Measurements from ENCODE around the gene RALB.
"Not testable (repeated sequence)": the region's sequence is repeated elsewhere in the genome, so short reads cannot be mapped to it uniquely, and the experiment has no call there.

Gene RALB

DNA sequence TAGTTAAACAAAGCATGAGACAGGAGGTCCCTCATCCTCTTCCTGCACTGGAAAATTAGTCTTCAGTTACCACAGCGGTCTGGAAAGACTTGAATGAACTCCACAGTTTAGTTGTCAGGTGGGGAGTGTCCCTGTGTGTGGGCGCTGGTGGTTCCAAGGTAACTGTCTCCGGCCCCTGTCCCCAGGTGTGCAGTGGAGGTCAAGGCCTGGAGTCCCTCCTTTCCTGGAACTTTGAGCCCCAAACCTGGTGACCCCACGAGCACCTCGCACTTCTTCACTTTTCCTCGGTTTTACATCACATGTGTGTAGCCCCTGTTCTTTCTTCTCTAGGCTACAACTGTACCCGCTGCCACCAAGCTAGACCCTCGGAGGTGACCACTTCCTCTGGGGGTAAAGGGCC lies 65.3 kb downstream of the RALB start:
- DNase-seq = no peak

GRCh38 chr2:120318626-120319025 lies 66.0 kb downstream of the RALB start:
- no peak for DNase-seq

DNA sequence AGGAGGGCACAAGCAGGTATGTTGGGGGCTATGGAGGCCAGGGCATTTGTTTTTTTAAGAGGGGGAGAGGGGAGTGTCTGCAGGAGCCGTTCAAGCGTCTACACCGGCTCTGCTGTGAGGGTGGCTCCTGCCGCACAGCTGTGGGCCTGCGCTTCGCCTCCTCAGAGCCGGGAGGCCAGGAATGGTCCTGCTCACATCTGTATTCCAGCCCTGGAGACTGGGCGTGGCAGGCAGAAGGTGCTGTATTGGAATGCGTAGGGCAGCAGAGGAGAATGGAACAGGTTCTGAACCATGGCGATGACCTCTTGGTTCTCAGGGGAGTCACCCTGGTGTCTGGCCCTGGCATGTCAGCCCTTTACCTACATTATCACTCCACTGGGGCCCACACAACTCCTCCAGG lies 66.5 kb downstream of the RALB start:
- no peak for DNase-seq

- DNase-seq = no peak
Measured at GRCh38 chr2:120319686-120320317, 67.2 kb downstream of the RALB start.

GRCh38 chr2:120320318-120320851 lies 67.7 kb downstream of the RALB start:
- DNase-seq = no peak

GRCh38 chr2:120320887-120321556 lies 68.4 kb downstream of the RALB start:
- not testable (repeated sequence) for DNase-seq

- no peak for DNase-seq
Measured at GRCh38 chr2:120321721-120322284, 69.2 kb downstream of the RALB start.

DNA sequence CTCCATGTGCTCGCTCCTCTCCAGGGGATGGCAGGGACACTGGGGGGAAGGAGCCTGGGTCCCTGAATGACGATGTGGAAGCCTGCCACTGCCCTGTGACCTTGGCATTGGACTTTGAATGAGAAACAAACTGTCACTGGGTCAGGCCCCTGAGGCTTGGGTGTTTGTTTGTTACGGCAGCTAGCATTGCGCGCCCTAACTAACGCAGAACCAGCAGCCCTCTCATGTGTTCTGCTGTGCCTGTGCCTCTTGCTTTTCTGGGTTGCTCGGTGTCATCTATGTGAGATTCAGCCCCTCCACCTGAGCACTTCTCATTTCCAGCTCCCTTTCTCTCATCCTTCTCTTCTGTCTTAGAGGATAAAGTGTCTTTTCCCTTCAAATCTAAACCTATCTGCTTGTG lies 69.7 kb downstream of the RALB start:
- DNase-seq = no peak

GRCh38 chr2:120323214-120323613 lies 70.6 kb downstream of the RALB start:
- no peak for DNase-seq

- no peak for DNase-seq
Measured at GRCh38 chr2:120323807-120324399, 71.3 kb downstream of the RALB start.

DNA sequence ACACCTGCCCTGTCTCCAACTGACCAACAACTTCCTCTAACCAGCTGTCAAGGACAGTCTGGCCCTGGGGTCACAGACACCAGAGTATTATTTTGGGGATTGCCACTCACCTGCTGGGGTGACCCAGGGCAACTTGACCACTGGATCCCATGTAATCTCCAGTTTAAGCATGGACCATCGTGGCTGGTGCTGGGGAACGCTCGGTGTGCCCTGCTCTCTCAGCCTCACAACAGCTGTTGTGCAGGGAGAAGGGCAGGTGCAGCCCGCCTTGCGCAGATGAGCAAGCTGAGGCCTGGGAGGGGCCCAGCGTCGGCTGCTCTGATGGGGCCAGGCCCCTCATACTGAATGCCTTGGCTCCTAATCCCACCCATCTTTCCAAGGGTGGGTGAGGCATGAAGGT lies 72.3 kb downstream of the RALB start:
- no peak for DNase-seq

DNA sequence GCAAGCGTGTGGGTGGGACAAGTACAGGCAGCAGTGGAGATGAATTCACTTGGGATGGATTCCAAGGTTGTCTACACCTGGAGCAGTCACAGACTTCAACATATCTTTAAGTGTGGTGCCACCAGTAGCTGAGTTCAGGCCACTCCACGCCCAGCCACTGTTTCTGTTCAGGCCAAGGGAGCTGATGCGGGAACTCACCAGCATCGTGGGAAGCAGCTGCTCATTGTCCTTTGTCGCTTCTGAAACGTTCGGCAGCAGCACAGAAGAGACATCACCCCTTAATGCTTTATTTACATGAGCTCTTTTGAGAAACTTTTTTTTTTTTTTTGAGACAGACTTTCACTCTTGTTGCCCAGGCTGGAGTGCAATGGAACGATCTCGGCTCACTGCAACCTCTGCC lies 73.4 kb downstream of the RALB start:
- no peak for DNase-seq

DNA sequence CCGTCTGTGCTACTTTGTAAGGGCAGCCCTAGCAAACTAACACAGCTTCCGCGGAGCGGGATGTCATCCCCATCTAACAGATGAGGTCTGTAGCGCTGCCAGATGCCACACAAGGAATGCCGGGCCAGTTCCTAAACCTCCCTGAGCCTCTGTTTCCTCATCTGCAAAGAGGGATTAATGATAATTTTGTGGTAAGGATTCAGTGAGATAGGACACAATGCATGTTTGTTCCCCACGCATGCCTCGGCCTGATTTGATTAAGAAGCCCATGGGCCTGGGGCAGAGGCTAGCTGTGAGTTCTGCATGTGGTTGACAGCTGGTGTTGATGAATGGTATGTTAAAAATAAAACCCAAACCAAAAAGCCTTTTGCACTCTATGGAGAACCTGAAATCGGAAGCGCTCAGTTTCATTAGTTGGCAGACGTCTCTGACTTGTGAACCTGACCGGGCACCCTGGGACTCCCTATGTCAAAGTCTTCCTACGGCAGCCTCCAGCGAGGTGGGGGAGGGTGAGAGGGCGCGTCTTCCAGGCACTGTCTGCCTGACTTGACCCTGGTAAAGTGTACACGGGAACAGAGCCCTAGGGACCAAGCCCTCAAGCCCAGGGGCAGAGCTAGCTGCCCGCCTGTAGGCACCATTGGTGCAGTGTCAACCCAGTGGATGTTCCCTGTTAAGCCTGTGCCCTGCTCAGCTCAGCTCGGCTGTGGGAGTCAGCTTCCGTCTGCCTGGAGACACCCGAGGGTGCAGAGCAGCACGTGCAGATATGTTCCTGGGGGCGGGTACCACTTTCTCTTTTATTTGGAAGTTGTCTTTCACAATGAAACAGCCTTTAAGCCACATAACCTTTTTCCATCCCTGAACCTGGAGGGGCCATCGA lies 78.5 kb downstream of the RALB start:
- DNase-seq = no peak

DNA sequence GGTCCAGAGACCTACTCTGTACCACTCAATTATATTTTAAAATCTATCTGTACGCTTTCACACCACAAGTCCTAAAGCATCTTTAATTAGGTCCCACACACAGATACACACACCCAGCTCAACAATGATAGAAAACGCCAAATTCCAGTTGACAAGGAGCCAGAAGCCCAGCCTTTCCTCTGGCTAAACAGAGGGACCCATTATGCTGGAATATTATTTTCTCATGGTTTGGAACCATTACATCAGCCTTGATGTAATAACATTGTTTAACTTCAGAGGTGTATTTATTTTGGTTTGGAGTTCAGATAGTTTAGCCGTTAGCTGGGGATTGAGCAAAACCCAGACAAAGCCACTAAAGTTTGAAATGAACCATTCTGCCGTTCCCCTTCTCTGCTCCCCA lies 79.3 kb downstream of the RALB start:
- no peak for DNase-seq

GRCh38 chr2:120332384-120332783 lies 79.7 kb downstream of the RALB start:
- no peak for DNase-seq

GRCh38 chr2:120334068-120334467 lies 81.4 kb downstream of the RALB start:
- DNase-seq = no peak

GRCh38 chr2:120336749-120337148 lies 84.1 kb downstream of the RALB start:
- DNase-seq = no peak

DNA sequence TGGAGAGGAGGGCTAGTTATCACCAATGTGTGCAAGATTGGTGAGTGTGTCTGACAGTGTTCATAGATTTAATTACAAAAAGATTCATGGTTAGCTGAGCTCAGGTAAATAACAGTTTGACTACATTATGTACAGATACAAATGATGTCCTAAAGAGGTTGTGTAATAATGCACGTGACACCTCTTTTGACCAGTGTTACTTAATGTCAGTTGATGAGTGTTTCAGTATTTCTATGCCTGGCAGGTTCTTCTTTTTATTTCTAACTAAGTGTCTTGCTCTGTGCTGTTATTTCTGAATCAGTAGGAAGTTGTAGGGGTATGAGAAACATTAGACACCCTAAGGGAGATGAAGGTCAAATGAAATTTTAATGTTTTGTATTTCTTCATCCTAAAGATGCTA lies 85.4 kb downstream of the RALB start:
- DNase-seq = no peak

DNA sequence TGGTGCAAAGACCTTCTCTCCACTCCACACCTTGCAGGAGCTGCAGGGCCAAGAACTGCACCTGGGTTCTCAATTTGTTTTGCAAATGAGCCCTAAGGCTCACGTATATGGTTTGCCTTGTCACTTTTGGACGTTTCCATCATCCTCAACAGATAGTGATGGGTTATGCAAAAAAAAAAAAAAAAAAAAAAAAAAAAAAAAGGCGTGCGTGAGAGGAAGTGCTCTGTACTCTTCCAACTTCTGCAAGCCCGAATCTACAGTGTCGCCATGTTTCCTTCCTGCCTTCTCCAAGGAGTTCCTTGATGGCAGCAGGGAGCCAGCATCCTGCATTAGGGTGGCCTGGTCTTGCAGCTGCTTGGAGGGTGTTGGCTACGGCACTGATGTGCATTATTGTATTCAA lies 89.3 kb downstream of the RALB start:
- no peak for DNase-seq

DNA sequence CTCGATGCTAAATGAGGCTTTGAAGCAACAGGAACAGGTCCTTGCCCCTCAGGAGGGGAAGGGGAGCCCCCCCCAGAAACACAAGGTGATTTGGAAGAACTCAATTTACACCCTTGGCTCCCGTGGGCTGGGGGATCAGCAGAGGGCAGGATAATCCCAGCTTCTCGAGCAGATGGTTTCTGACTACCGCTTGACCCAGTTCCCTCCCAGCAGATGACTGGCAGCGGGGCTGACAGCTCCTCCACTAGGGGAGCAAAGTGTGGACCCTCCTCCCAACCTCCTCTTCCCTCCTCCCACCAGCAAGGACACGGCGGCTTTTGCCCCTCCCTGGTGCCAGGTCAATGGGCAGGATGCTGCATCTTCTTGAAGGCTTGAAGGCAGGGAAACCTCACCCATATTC lies 89.8 kb downstream of the RALB start:
- DNase-seq = no peak

DNA sequence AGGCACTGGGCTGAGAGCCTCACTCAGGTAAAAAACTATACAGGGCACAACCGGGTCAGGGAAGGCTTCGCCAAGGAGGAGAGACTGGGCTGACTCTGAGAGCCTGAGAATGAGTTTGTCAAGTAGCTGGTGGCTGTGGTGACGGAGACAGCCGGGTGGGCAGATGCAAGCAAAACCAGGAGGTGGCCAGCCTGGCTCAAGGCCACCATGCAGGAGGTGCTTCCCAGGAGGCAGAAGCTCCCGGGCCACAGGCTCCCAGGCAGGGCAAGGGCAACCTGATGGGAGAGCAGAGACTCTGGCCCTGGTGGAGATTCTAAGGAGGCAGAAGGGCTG lies 90.4 kb downstream of the RALB start:
- DNase-seq = no peak

- peak; percentile 31 for DNase-seq
Measured at GRCh38 chr2:120343433-120344105, 90.9 kb downstream of the RALB start.

Measured in effector CD4-positive, alpha-beta T cell (primary cell).